HG03575 (cell line): ENCODE results near the gene SLFN11.
"Not testable (repeated sequence)": the region's sequence is repeated elsewhere in the genome, so short reads cannot be mapped to it uniquely, and the experiment has no call there.

ENCODE experiments used
- ATAC-seq: cut with Tn5 transposase; IDR thresholded peaks from one replicate; pipeline ENCODE4 v1.9.1; 2021; ENCODE audit not compliant: unreplicated experiment, insufficient number of reproducible peaks, low FRiP score; ENCODE audit errors: extremely low read depth

Gene SLFN11

GRCh38 chr17:35312790-35313711 lies 60.4 kb downstream of the SLFN11 start:
- ATAC-seq = no peak

GRCh38 chr17:35312346-35312745 lies 61.1 kb downstream of the SLFN11 start:
- no peak for ATAC-seq

- not testable (repeated sequence) for ATAC-seq
These were observed 64.1 kb downstream of the SLFN11 start for GRCh38 chr17:35309345-35309744.
